NB4 (cell line): ENCODE measurements around the gene ZCCHC24.

Source experiments
- CTCF ChIP-seq: IDR thresholded peaks from one replicate; pipeline ENCODE4 v1.5.1; 2012; ENCODE audit warnings: low read depth, low read length
- MAX ChIP-seq: IDR thresholded peaks from 2 replicates; pipeline ENCODE4 v1.6.1; 2011; ENCODE audit warnings: low read depth, low read length
- POLR2A ChIP-seq: IDR thresholded peaks from 2 replicates; pipeline ENCODE4 v1.6.1; 2011; ENCODE audit warnings: mild to moderate bottlenecking; ENCODE audit not compliant: insufficient read length; ENCODE audit errors: extremely low read depth

DNA sequence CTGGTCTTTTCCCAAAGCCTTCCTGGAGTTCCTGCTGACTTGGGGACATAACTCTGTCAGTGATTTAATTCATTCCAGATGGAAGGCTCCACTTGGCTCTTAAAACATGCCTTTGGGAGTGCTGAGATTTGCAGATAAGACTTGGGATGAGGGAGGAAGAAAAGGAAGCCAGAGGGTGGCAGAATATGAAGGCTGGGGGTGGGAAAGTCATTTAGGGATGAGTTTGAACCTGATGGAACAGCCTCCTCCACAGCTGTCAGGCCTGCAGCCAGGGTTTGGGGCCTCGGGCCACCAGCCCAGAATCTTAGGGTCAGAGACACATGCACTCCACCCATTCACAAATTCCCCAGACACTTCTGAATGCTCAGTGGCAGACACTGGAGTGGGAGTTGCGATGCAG lies 38.5 kb upstream of the ZCCHC24 start:
- no peak for TF ChIP-seq CTCF
- TF ChIP-seq MAX = no peak
- no peak for TF ChIP-seq POLR2A
